Renal pelvis (tissue), 4 donors: ENCODE results near the gene LKAAEAR1. TPM values are rescaled to one million over a fixed set of nuclear protein-coding genes. Genes with fewer than 3 reads are reported as not detected.
"Not testable (repeated sequence)": the region's sequence is repeated elsewhere in the genome, so short reads cannot be mapped to it uniquely, and the experiment has no call there.

Experiments
- DNase-seq: peaks from one replicate; pipeline ENCODE4 v3.0.0-alpha.2; 2013
- polyA plus RNA-seq, 3 donors: library from polyadenylated mRNA; unstranded; fragments of 120-200 nt; gene quantifications; one replicate each; pipeline ENCODE4 v1.2.1, GENCODE V29; 2013; ENCODE audit not compliant: insufficient read length in 3 of 3

The LKAAEAR1 gene
- polyA plus RNA-seq, 3 donors, result 0.36 TPM; not detected in 1

DNA sequence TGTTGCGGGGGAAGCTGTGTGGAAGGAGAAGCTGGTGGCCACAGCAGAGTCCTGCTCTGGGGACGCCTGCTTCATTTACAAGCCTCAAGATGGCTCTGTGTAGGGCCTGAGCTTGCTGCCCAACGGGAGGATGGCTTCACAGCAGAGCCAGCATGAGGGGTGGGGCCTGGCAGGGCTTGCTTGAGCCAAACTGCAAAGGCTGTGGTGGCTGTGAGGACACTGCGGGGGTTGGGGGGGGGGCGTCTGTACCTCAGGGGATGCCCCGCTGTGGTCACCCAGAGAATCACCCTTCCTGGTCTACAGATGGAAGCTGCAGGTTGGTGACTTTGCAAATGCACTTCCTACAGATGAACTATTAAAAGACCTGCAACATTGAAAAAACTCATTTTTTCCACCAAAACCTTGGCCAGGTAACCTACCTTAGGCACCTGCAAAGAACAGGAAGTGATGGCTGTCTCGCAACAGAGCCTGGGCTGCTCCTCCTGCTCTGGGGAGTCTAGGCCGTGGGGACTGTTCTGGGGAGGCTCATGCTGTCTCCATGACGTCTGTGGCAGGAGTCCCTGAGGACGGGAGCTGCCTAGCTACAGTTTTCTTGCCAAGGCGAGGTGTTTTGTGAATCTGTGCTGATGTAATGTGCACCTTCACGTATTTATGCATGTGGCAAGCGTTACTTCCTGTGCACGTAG lies 15.8 kb upstream of the LKAAEAR1 start:
- no peak for DNase-seq

DNA sequence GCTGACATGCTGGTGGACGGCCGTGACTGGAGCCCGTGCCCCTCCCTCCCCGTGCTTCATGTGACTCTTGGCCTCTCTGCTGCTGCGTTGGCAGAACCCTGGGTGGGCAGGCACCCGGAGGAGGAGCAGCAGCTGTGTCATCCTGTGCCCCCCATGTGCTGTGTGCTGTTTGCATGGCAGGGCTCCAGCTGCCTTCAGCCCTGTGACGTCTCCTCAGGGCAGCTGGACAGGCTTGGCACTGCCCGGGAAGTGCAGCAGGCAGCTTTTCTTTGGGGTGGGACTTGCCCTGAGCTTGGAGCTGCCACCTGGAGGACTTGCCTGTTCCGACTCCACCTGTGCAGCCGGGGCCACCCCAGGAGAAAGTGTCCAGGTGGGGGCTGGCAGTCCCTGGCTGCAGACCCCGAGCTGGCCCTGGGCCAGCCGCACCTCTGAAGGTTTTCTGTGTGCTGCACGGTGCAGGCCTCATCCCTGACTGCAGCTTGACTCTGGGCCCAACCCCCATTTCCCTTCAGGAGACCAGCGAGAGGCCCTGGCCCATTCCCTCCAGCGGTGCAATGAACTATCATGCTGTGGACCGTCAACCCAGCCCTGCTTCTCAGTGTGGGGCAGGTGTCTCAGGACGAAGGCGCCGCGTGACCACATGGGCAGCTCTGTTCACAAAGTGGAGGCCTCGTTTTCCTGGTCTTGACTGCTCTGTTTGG lies 15.0 kb upstream of the LKAAEAR1 start:
- no peak for DNase-seq

DNA sequence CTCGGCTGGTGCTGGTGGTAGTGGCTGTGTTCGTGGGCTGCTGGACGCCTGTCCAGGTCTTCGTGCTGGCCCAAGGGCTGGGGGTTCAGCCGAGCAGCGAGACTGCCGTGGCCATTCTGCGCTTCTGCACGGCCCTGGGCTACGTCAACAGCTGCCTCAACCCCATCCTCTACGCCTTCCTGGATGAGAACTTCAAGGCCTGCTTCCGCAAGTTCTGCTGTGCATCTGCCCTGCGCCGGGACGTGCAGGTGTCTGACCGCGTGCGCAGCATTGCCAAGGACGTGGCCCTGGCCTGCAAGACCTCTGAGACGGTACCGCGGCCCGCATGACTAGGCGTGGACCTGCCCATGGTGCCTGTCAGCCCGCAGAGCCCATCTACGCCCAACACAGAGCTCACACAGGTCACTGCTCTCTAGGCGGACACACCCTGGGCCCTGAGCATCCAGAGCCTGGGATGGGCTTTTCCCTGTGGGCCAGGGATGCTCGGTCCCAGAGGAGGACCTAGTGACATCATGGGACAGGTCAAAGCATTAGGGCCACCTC lies 14.3 kb upstream of the LKAAEAR1 start:
- DNase-seq, result no peak

DNA sequence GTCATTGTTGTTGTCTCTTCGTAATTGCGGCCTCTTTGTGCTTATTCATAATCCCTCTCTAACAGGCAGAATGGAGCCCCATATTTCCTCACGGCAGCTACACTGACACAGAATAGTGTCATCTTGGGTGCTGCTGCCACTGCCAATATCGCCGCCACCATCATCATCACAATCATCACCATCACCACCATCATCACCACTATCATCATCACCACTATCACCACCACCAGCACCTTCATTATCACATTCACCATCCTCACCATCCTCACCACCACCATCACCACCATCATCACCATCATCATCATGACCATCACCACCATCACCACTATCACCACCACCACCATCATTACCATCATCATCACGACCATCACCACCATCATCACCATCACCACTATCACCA lies 12.3 kb upstream of the LKAAEAR1 start:
- DNase-seq, result no peak

DNA sequence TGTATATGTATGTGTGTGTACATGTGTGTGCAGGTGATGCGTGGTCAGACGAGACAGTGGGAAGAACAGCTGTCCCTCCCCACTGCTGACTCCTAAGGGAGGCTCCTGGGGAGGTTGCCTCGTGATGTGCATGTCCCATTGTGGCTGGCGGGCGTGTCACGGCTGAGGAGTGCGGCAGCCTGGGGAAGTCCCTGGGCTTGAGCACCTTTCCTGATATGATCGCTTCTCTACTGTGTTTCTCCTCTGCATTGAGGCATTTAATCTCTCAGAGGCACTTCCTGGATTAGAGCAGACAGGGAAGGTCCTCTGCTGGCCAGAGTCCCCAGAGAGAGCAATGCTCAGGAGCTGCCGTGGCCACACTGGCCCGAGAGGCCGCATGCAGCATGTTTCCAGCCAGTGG lies 11.7 kb upstream of the LKAAEAR1 start:
- no peak for DNase-seq

DNA sequence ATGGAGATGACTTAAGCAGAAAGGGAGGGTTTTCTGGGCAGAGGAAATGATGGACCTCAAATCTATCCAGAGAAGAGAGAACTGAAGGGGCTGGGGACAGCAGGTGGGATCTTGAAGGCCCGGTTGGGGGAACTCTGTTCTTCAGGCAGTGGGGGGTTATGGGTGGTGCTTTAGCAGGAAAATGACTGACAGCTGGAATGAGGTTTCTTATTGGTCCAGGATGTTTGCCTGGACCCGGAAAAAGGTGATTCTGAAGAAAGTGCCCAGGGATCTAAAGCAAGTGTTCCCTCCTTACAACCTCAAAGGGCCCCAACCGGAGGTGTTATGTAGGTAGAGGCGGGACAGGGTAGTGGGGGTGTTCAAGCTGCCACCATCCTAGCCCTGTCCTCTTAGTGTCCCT lies 11.3 kb upstream of the LKAAEAR1 start:
- DNase-seq, result no peak

DNA sequence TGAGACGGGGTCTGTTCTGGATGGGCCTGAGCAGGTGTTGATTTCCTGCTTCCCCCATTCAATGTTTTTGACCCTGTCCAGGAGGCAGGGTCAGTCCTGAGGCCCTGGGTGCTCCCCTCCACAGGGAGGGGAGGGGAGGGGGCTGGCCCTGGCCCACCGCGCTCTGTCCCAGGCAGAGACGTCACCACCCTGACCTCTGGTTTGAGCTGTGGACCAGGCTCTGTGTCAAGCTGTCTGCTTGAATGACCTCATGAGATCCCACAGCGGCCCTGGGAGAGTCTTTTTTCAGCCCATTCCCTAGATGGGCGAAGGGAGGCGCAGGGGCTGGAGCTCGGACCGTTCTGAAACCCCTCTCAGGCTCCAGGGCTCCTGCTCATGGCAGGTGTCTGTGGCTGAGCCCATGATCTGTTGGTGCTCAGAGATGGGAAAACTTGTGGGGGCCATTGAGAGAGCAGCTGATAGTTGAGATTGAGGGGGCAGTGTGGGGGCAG lies 8.9 kb upstream of the LKAAEAR1 start:
- DNase-seq, result no peak

DNA sequence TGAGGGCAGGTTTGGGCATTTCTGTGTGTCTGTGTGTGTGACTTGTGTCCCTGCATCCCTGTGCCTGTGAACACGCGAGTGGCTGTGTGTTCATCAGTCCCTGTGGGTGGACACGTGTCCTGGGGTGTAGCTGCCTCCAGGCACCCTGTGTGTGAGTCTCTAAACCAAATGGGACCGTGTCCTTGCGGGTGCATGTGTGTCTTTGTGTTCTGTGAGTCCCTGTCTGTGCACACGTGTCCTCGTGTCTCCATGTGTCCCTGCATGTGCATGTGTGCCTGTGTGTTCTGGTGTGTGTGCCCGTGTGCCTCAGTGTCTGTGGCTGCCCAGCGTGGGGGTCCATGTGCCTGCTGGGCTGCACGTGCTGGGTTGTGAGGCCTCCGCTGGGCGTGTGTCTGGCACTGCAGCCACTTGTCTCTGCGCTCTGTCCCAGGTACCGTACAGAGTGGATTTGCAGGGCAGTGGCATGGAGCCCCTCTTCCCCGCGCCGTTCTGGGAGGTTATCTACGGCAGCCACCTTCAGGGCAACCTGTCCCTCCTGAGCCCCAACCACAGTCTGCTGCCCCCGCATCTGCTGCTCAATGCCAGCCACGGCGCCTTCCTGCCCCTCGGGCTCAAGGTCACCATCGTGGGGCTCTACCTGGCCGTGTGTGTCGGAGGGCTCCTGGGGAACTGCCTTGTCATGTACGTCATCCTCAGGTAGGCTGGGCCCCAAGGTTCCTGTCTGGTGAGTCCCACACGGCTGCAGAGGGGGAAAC lies 8.2 kb upstream of the LKAAEAR1 start:
- no peak for DNase-seq

DNA sequence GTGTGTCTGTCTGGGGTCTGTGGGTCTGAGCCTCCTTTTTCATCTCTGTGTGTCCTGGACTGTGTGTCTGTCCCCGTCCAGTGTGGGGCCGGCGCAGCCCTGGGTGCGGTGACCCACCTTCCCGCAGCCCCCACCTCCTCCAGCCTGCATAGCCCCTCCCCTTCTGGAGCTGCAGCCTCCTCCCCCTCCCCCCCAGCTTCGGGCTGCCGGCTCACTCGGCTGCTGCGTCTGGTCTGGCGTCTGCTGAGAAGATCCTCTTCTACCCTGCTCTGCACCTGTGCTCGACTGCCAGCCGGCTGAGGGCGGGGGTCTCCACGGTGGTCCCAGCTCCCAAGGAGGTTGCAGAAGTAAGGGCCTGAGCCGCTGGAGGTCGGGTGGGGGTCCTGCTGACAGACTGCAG lies 7.6 kb upstream of the LKAAEAR1 start:
- DNase-seq, result no peak

DNA sequence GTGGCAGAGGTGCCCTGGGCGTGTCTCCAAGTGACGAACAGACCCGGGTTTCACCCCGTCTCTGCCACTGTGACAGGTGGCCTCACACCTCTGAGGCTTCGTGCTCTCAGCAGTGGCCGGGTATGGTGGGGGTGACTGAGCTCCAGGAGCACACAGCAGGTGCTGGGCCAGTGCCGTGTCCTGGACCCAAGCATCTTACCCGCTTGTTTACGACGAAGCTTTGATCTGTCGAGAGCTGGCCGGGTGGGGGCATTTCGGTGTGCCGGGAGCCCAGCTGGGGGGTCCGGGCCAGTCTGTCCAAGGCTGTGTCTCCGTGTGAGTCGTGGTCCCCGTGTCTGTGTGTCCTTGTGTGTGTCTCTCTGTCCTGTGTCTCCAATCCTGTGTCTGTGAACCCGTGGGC lies 7.1 kb upstream of the LKAAEAR1 start:
- DNase-seq, result no peak

DNA sequence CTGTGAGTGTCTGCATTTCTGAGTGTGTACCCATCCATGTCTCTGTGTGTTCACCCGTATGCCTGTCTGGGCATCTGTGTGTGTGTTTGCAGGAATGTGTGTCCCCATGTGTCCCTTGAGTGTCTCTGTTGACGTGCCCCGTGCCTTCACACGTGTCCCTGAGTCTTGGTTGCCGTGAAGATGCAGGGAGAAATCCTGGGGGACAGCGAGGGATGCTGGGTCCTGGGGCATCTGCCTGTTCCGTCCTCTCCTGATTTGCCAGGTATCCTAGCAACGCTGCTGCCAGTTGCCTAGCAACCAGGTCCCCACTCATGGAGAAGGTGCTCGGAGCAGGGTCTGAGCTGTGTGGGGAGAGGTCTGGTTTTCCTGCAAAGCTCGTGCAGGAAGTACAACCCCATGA lies 6.0 kb upstream of the LKAAEAR1 start:
- DNase-seq, result no peak

DNA sequence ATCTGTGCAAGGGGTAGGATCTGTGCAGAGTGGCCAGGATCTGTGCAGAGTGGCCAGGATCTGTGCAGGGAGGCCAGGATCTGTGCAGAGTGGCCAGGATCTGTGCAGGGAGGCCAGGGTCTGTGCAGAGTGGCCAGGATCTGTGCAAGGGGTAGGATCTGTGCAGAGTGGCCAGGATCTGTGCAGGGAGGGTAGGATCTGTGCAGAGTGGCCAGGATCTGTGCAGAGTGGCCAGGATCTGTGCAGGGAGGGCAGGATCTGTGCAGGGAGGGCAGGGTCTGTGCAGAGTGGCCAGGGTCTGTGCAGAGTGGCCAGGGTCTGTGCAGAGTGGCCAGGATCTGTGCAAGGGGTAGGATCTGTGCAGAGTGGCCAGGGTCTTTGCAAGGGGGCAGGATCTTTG lies 4.4 kb upstream of the LKAAEAR1 start:
- not testable (repeated sequence) for DNase-seq

DNA sequence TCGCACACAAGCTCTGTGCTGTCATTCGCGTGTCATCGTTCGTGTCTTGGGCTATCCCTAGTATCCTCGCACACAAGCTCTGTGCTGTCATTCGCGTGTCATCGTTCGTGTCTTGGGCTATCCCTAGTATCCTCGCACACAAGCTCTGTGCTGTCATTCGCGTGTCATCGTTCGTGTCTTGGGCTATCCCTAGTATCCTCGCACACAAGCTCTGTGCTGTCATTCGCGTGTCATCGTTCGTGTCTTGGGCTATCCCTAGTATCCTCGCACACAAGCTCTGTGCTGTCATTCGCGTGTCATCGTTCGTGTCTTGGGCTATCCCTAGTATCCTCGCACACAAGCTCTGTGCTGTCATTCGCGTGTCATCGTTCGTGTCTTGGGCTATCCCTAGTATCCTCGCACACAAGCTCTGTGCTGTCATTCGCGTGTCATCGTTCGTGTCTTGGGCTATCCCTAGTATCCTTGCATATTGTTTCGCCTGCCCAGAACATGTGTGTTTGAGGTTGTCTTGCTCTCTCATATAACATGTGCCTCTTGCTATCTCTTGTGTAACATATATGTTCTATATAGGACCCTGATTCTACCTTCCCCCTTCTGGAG lies 3.1 kb upstream of the LKAAEAR1 start:
- not testable (repeated sequence) for DNase-seq

DNA sequence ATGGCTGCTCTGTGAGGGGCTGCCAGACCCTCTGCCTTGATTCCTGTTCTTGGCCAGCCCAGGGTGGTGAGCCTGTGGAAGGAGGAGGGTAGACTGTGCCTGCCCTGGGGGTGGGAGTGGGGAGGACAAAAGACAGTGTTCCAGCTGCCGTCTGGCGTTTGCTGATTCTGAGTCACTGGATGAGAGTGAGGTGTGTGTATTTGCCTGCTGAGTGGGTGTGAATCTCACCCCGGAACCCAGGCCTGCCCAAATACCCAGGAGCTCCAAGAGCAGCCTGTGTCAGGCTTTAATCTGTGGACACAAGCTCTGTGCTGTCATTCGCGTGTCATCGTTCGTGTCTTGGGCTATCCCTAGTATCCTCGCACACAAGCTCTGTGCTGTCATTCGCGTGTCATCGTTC lies 2.6 kb upstream of the LKAAEAR1 start:
- no peak for DNase-seq

DNA sequence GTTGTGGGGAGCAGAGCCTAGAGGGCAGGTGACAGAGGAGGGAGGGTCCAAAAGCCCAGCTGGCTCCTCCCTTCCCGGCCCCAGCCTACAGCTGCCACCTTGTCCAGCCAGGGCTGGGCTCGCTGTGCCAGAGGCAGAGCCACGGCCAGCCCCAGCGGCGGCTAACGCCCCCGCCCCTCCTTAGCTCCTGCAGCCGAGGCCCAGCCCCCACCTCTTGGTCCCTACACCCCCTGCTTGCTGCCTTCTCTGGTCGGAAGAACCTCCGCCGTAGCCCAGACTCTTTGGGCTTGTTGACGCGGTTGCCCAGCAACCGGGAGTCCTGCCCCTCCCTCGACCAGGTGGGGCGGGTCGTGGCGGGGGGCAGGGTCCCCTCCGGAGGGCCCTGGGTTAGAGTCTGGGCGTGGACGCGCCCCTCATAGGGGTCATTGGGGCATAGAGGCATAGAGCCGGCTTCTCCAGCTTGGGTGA lies 521 bp upstream of the LKAAEAR1 start:
- DNase-seq, result no peak

DNA sequence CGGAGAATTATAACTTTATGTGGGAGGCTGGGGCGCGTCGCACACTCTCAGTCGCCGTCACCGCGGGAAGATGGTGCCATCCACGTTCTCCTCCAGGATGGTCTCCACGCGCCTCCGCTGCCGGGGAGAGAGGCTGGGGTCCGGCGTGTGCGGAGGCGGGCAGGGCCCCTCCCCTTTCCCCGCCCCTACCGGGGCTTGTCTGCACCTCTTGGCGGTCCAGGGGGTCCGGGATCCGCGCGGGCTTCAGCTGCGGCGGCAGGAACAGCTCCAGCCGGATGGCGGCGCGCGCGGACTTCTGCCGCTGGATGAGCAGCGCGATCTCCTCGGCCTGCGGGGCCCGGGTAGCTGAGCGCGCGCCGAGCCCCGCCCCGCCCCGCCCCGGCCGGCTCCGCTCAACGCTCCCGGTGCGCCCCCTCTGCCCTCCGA lies 807 bp downstream of the LKAAEAR1 start:
- DNase-seq, result peak; percentile 74

DNA sequence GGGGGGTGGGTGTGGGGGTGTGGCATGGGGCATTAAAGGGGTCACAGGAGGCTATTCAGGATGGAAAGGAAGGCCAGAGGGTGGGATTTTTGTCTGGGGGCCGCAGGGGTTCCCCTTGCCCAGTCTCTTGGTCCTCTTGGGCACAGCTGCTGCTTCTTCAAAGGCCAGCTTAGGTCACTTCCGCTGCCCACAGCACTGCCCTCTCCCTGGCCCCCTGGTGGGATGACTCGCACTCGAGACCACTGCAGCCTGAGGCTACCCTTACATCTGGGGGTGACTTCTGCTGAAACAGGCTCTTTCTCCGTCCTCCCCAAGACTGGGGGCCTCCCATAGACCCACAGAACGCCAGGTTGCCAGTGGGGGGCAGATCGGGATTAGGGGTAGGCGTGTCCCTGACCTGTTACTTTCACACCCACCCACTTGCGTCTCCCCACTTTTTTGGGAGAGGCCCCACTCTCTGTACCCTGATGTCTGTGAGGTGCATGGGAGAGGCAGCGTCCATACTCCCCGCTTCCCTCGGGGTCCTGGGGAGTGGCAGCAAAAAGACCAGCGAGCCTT lies 1.3 kb downstream of the LKAAEAR1 start:
- DNase-seq, result no peak

DNA sequence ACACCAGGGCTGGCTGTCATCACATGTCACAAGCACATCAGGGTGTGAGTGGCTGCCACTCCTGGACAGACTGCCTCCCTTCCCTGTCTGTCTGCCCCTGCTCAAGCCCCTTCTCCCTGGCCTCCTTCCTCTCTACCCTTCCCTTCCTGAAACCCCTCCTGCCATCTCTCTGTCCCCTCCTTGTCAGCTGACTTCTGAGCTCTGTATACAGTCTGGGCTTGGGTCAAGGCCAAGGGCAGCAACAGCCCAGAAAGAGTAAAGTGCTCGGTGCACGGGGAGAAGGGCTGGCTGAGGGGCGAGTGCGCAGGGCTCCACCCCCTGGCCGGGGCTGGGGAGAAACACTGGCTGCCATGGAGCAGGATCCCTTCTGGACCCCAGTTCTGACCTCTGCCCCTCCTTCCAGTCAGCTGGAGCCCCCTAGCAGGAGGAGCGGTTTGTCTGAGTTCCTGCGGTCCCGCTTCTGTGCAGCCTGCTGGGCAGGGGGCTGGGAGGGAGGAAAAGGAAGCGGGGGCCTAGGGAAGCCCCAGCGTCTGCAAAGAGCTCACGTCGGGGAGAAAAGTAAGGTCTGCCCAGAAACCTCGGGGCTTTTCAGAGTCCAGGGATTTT lies 2.0 kb downstream of the LKAAEAR1 start:
- DNase-seq, result no peak

DNA sequence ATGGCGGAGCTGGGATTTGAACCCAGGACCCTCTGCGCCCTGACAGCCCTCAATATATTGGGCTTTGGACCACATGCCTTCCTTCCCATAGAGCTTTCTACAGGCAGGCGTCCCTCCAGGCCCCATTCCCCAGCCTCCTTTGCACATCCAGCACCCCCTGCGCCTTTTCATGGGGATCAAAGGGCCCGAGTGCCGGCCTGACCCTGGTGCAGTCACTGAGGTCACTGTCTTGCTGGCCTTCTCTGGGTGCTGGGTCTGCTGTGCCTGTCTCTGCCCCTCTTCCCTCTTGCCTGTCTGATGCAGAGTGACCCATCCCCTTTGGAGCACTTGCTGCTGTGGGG lies 2.6 kb downstream of the LKAAEAR1 start:
- no peak for DNase-seq

DNA sequence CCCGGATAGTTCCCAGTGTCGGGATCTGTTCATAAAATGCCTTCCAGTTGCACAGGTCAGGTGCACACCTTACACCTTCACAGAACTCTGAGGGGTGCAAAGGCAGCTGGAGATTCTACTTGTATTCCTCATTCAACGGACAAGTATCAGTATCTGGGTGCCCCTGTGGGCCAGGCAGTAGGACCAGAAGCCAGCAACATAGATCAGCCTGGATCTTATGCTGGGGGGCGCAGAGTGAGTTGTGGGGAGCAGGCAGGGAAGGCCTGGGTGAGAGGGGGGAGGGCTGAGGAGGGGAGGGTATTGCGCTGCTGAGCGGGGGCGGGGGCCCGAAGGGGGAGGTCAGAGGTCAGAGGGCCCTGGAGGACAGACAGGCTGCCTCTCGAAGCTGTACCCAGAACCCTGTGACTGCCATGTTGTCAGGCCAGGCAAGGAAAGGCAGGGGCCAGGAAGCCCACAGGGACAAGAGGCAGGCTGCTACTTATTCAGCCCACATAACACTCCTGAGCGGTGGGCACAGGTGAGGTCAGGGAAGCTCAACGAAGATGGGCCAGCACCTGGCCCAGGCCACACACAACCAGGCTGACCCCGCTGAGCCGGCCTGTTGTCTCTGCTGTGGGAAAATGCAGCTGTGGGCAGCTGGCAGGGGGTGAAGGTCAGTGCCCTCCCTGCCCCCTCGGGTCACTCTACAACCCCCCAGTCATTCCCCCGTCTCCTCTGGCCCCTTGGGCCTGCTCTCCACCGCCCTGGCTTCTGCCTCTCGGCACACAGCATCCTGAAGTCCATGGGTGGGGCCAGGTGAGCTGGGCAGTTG lies 3.2 kb downstream of the LKAAEAR1 start:
- DNase-seq, result no peak
